KMS-11 (cell line): Measurements from ENCODE around the gene SIRT6.
"Not testable (repeated sequence)": the region's sequence is repeated elsewhere in the genome, so short reads cannot be mapped to it uniquely, and the experiment has no call there.

Source experiments
- H2AFZ ChIP-seq: fragments of 200-600 bp; sonication (generic); 2 replicates; pipeline ENCODE4 v1.6.1; 2016; ENCODE audit warnings: antibody characterized with exemption, mixed run types, low read depth
- H3K27ac ChIP-seq: fragments of 200-600 bp; sonication (generic); 2 replicates; pipeline ENCODE4 v1.6.1; 2016; ENCODE audit warnings: mild to moderate bottlenecking, mixed run types
- H3K27me3 ChIP-seq: fragments of 200-600 bp; sonication (generic); 2 replicates; pipeline ENCODE4 v1.6.1; 2017; ENCODE audit warnings: mild to moderate bottlenecking, low read depth, mixed run types, moderate library complexity; ENCODE audit not compliant: insufficient read depth
- H3K36me3 ChIP-seq: fragments of 200-600 bp; sonication (generic); 2 replicates; pipeline ENCODE4 v1.6.1; 2017; ENCODE audit warnings: mild to moderate bottlenecking, mixed run types; ENCODE audit not compliant: insufficient read depth
- H3K4me1 ChIP-seq: fragments of 200-600 bp; sonication (generic); 2 replicates; pipeline ENCODE4 v1.6.1; 2016; ENCODE audit warnings: mild to moderate bottlenecking, low read depth, mixed run types; ENCODE audit not compliant: poor library complexity, severe bottlenecking
- H3K4me2 ChIP-seq: fragments of 200-600 bp; sonication (generic); 2 replicates; pipeline ENCODE4 v1.7.0; 2016; ENCODE audit warnings: mild to moderate bottlenecking, mixed run types
- H3K4me3 ChIP-seq: fragments of 200-600 bp; sonication (generic); IDR thresholded peaks from 2 replicates; pipeline ENCODE4 v1.6.1; 2017; ENCODE audit warnings: low read depth, low read length, mixed read lengths; ENCODE audit not compliant: insufficient read depth
- H3K79me2 ChIP-seq: fragments of 200-600 bp; sonication (generic); 2 replicates; pipeline ENCODE4 v1.6.1; 2016; ENCODE audit warnings: low read depth, mixed run types; ENCODE audit not compliant: insufficient read depth
- H3K9ac ChIP-seq: fragments of 200-600 bp; sonication (generic); 2 replicates; pipeline ENCODE4 v1.6.1; 2016; ENCODE audit warnings: mild to moderate bottlenecking, mixed run types
- H4K20me1 ChIP-seq: fragments of 200-600 bp; sonication (generic); 2 replicates; pipeline ENCODE4 v1.6.1; 2016; ENCODE audit warnings: mild to moderate bottlenecking, mixed run types; ENCODE audit not compliant: insufficient read depth
- CTCF ChIP-seq: fragments of 200-600 bp; sonication (generic); conservative IDR thresholded peaks from 2 replicates; pipeline ENCODE4 v1.6.1; 2017; ENCODE audit warnings: low read depth, mild to moderate bottlenecking, antibody characterized with exemption, low read length, moderate library complexity, mixed read lengths

SIRT6 gene

GRCh38 chr19:4171676-4172075 lies 10.7 kb downstream of the SIRT6 start:
- no peaks in the 10 kb centered on the region for H4K20me1 ChIP-seq
- H3K27me3 ChIP-seq = peaks cover 40% of the 10 kb centered on the region
- H3K4me1 ChIP-seq = peaks cover 6% of the 10 kb centered on the region
- no peak overlapping the region for H2AFZ ChIP-seq
- no peak overlapping the region for H3K9ac ChIP-seq
- no peak overlapping the region for H3K27ac ChIP-seq
- no peaks in the 10 kb centered on the region for H3K79me2 ChIP-seq
- H3K36me3 ChIP-seq = no peaks in the 10 kb centered on the region
- no peak for TF ChIP-seq CTCF
- H3K4me2 ChIP-seq = no peak overlapping the region
- no peak overlapping the region for H3K4me3 ChIP-seq

GRCh38 chr19:4164262-4164661 lies 18.1 kb downstream of the SIRT6 start:
- H4K20me1 ChIP-seq = no peaks in the 10 kb centered on the region
- no peak overlapping the region for H3K4me3 ChIP-seq
- no peak overlapping the region for H3K27ac ChIP-seq
- no peaks in the 10 kb centered on the region for H3K79me2 ChIP-seq
- H3K9ac ChIP-seq = no peak overlapping the region
- no peak overlapping the region for H3K4me2 ChIP-seq
- peaks cover 76% of the 10 kb centered on the region for H3K27me3 ChIP-seq
- H3K4me1 ChIP-seq = no peaks in the 10 kb centered on the region
- H2AFZ ChIP-seq = no peak overlapping the region
- no peak for TF ChIP-seq CTCF
- H3K36me3 ChIP-seq = no peaks in the 10 kb centered on the region

- H3K79me2 ChIP-seq = no peaks in the 10 kb centered on the region
- no peak for TF ChIP-seq CTCF
- no peak overlapping the region for H3K9ac ChIP-seq
- no peaks in the 10 kb centered on the region for H4K20me1 ChIP-seq
- no peak overlapping the region for H3K4me3 ChIP-seq
- peaks cover 90% of the 10 kb centered on the region for H3K27me3 ChIP-seq
- no peak overlapping the region for H3K27ac ChIP-seq
- H2AFZ ChIP-seq = no peak overlapping the region
- H3K36me3 ChIP-seq = no peaks in the 10 kb centered on the region
- H3K4me2 ChIP-seq = no peak overlapping the region
- no peaks in the 10 kb centered on the region for H3K4me1 ChIP-seq
Observed at GRCh38 chr19:4161415-4162077, 20.8 kb downstream of the SIRT6 start.

- H3K36me3 ChIP-seq, H3K27ac ChIP-seq, H3K4me1 ChIP-seq, H4K20me1 ChIP-seq, H2AFZ ChIP-seq, H3K4me3 ChIP-seq, H3K9ac ChIP-seq, H3K79me2 ChIP-seq, H3K4me2 ChIP-seq: not testable (repeated sequence)
- H3K27me3 ChIP-seq = peaks cover 94% of the 10 kb centered on the region
Observed at GRCh38 chr19:4157971-4158370, 24.4 kb downstream of the SIRT6 start.

GRCh38 chr19:4157164-4157563 lies 25.2 kb downstream of the SIRT6 start:
- no peaks in the 10 kb centered on the region for H3K79me2 ChIP-seq
- no peaks in the 10 kb centered on the region for H3K36me3 ChIP-seq
- no peaks in the 10 kb centered on the region for H4K20me1 ChIP-seq
- no peak overlapping the region for H2AFZ ChIP-seq
- no peak overlapping the region for H3K4me2 ChIP-seq
- peaks cover 8% of the 10 kb centered on the region for H3K4me1 ChIP-seq
- TF ChIP-seq CTCF = no peak
- H3K4me3 ChIP-seq = no peak overlapping the region
- H3K9ac ChIP-seq = no peak overlapping the region
- peaks cover 94% of the 10 kb centered on the region for H3K27me3 ChIP-seq
- H3K27ac ChIP-seq = no peak overlapping the region
